Brain microvascular endothelial cell (primary cell): ENCODE data around the gene NSD2.

Experiments
- DNase-seq: peaks from one replicate; pipeline ENCODE4 v3.0.0-alpha.2; 2020
- H3K27ac ChIP-seq: fragments of 250-450 bp; sonication (Bioruptor Pico); 2 replicates; pipeline ENCODE4 v1.5.1; 2020; ENCODE audit warnings: mild to moderate bottlenecking, moderate library complexity
- H3K27me3 ChIP-seq: fragments of 250-450 bp; sonication (Bioruptor Pico); replicated peaks from 2 replicates; pipeline ENCODE4 v1.5.1; 2020; ENCODE audit warnings: mild to moderate bottlenecking
- H3K36me3 ChIP-seq: fragments of 250-450 bp; sonication (Bioruptor Pico); replicated peaks from 2 replicates; pipeline ENCODE4 v1.5.1; 2020; ENCODE audit warnings: mild to moderate bottlenecking
- H3K4me3 ChIP-seq: 2 replicates; pipeline ENCODE4 v1.5.1; 2011; ENCODE audit warnings: low read depth, mild to moderate bottlenecking, control low read depth, low read length, moderate library complexity
- CTCF ChIP-seq: IDR thresholded peaks from 2 replicates; pipeline ENCODE4 v1.5.1; 2011; ENCODE audit warnings: low read depth, mild to moderate bottlenecking, moderate library complexity, low read length, control low read depth, inconsistent platforms; ENCODE audit errors: missing control alignments
- in situ Hi-C: cut with HindIII; loops from 2 replicates; pipeline ENCODE4 v1.10.0; 2017; ENCODE audit warnings: low sequenced_read_pairs, low pct_ligation_motif_present

NSD2 gene

GRCh38 chr4:1866189-1866661 lies 5.0 kb upstream of the NSD2 start:
- H3K27me3 ChIP-seq = no peaks in the 10 kb centered on the region
- H3K27ac ChIP-seq = no peak overlapping the region
- no peaks in the 10 kb centered on the region for H3K36me3 ChIP-seq
- in situ Hi-C loops = no loop called here
- DNase-seq = no peak
- H3K4me3 ChIP-seq = no peak overlapping the region
- TF ChIP-seq CTCF = no peak

GRCh38 chr4:1868293-1868692 lies 2.9 kb upstream of the NSD2 start:
- in situ Hi-C loops = no loop called here
- DNase-seq = no peak
- Histone ChIP-seq H3K27ac (no peak overlapping the region), H3K4me3 (no peak overlapping the region), H3K36me3 (no peaks in the 10 kb centered on the region), H3K27me3 (no peaks in the 10 kb centered on the region)
- TF ChIP-seq CTCF = no peak

- in situ Hi-C loops = no loop called here
- DNase-seq = no peak
- TF ChIP-seq CTCF = no peak
- no peaks in the 10 kb centered on the region for H3K36me3 ChIP-seq
- H3K4me3 ChIP-seq = no peak overlapping the region
- H3K27ac ChIP-seq = no peak overlapping the region
- no peaks in the 10 kb centered on the region for H3K27me3 ChIP-seq
Observed at GRCh38 chr4:1868912-1869311, 2.3 kb upstream of the NSD2 start.

DNA sequence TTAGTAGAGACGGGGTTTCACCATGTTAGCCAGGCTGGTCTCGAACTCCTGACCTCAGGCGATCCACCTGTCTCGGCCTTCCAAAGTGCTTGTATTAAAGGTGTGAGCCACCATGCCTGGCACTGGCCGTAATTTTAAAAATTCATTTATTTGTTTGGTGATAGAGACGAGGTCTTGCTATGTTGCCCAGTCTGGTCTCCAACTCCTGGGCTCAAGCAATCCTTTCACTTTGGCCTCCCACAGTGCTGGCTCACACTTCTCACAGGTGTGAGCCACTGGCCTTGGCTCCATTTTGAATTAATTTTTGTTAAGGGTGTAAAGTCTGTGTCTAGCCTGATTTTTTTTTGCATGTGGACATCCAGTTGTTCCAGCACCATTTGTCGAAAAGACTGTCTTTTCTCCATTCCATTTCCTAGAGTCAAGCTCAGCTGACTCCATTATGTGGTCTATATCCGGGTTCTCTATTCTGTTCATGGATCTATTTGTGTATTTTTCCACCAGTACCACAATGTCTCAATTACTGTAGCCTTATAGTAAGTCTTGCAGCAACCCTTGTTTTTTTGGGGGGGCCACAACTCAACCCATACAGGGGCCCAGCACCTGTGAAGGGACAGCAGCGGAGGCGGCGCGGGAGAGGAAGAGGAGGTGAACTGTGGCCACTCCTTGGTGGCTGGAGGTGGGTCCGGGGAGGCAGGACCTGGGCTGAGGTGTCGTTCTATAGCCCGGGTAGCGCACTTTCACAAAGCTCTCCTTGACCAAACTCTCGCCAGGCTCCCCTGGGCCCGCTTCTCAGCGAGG lies 1.5 kb upstream of the NSD2 start:
- Histone ChIP-seq H3K27me3 (no peaks in the 10 kb centered on the region), H3K4me3 (peak overlapping the region; percentile 61), H3K27ac (no peak overlapping the region), H3K36me3 (no peaks in the 10 kb centered on the region)
- no peak for DNase-seq
- no peak for TF ChIP-seq CTCF
- in situ Hi-C loops = no loop called here

DNA sequence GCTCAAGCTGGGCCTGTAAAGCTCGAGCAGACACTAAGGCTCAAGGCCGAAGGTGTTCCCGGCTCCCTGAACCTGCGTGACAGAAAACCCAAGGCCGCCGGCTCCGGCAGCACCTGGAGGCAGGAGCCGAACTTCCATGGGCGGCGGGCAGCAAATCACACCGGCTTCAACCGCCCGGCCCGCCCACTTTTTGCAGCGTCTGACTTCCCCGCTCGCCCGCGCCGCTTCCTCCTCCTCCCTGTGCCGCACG lies 940 bp upstream of the NSD2 start:
- Histone ChIP-seq H3K4me3 (peak overlapping the region; percentile 61), H3K27ac (peak overlapping the region; percentile 79), H3K27me3 (no peaks in the 10 kb centered on the region), H3K36me3 (no peaks in the 10 kb centered on the region)
- no peak for TF ChIP-seq CTCF
- peak; percentile 52 for DNase-seq
- in situ Hi-C loops = no loop called here

DNA sequence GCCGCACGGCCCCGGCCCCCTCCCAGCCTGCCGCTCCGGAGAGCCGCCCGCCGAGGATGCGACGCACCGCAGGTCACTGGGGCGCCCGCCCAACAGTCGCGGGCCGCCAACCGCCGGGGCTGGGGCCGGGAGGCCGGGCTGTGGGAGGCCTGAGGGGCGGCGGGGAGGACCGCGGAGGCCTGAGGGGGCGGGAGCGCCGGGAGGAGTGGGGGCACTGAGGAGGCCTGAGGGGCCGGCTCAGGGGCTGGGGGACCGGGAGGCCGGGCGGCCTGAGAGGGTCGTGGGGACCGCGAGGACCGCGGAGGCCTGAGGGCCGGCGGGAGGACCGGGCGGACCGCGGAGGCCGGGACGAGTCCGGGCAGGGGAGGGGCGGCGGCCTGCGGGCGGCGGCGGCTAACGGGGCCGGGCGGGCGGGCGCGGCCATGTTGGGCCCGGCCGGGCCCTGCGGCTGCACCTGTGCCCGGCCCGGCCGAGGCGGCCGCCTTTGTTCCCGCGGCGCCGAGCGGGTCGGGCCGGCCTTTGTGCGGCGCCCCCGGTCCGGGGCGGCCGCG lies 353 bp downstream of the NSD2 start:
- in situ Hi-C loops = no loop called here
- H3K36me3 ChIP-seq = no peaks in the 10 kb centered on the region
- peak overlapping the region; percentile 48 for H3K27ac ChIP-seq
- peak overlapping the region; percentile 70 for H3K4me3 ChIP-seq
- no peak for DNase-seq
- no peaks in the 10 kb centered on the region for H3K27me3 ChIP-seq
- TF ChIP-seq CTCF = no peak
